ENCODE measurements around the gene TIAM1.

Gene TIAM1

GRCh38 chr21:31343680-31344480 is at the start of gene TIAM1:
TSS of gene TIAM1 (minus strand) at chr21:31344261. CDS start at chr21:31266972, 77,289 bp downstream.
- Histone ChIP-seq H3K9ac (peak within 1 kb of the TSS in 10 of 11 experiments; percentile 25 to 74 (median 57); a peak in 17 of 22 replicates), H3K36me3 (peaks cover 0 to 4% (median 2%) of the 10 kb centered on the region in 11 experiments; a peak in 6 of 22 replicates), H3K4me2 (peak within 1 kb of the TSS; percentile 67 to 97 (median 90)), H3K4me3 (peak within 1 kb of the TSS; percentile 38 to 72 (median 56)), H3K4me1 (peaks cover 13 to 57% (median 24%) of the 10 kb centered on the region in 10 experiments), H4K20me1 (peaks cover 0 to 62% (median 14%) of the 10 kb centered on the region in 11 experiments; a peak in 12 of 22 replicates), H3K27ac (peak within 1 kb of the TSS in 5 of 11 experiments; percentile 50 to 72 (median 64); a peak in 10 of 22 replicates), H3K27me3 (peaks cover 8 to 48% (median 41%) of the 10 kb centered on the region in 11 experiments; a peak in 21 of 22 replicates), H3K9me3 (replicated peaks in 1 of 11) (no peaks in the 10 kb centered on the region)
- no peak for TF ChIP-seq Cebpa-rat (IDR thresholded peaks at IDR 0.05)

DNA sequence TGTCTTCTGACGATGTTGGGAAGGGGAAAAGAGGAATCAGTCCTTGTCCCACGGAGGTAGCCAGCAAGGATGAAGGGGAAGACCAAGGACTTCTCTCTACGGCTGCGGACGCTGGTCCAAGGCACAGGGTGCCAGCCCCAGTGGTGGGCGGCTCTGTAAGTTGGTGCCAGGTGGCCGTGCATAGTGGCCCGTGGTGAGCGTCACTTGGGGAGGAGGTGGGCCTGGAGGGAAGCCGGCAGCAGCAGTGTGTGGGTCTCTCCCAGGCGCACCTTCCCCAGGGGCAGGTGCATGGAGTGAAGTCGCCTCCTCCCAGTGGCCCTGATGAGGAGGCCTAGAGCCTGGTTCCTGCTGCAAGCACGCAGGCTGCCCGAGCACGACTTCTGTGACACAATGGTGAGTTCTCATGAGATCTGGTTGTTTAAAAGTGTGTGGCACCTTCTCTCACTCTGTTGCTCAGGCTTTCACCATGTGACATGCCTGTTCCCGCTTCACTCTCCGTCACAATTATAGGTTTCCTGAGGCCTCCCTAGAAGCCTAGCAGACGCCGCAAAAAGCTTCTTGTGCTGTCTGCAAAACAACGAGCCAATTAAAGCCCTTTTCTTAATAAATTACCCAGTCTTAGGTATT is 43.6 kb upstream of the TIAM1 start:
- no peak overlapping the region for H3K4me3 ChIP-seq
- H3K27ac ChIP-seq = no peak overlapping the region
- no peaks in the 10 kb centered on the region for H3K27me3 ChIP-seq

DNA sequence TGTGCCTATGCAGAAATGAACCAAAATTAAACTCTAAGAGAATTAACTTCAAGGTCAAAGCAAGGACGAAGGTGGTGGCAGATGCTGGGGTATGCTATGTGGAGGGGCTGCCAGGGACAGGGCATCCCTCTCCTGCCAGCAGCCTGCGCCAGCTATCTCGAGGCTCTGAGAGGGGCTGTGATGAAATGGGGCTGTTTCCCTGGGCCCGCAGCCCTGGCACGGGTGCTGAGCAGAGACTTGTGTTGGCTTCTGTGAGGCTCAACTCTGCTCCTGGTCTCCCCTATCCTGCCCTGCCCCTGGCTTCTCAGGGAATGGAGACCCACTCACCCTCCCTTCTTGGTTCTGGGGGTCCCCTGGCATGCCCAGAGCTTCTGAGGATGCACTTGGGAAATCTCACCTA is 41.9 kb upstream of the TIAM1 start:
- Histone ChIP-seq H3K36me3 (peaks cover 0 to 5% (median 0%) of the 10 kb centered on the region in 11 experiments; a peak in 1 of 22 replicates), H3K9ac (no peak overlapping the region), H3K4me2 (no peak overlapping the region), H3K4me3 (no peak overlapping the region), H3K9me3 (replicated peaks in 1 of 11) (no peaks in the 10 kb centered on the region; a peak in 1 of 22 replicates), H3K27ac (no peak overlapping the region), H3K4me1 (no peaks in the 10 kb centered on the region), H4K20me1 (0 out of 22 replicates have a peak, but pooled peaks cover 0 to 6% (median 0%) of the 10 kb centered on the region in 11 experiments), H3K27me3 (no peaks in the 10 kb centered on the region)
- no peak for TF ChIP-seq Cebpa-rat (IDR thresholded peaks at IDR 0.05)

More for the DNA sequence above, 43.6 kb upstream of the TIAM1 start:
- H3K4me1 ChIP-seq = no peaks in the 10 kb centered on the region
- H3K9me3 ChIP-seq (replicated peaks in 1 of 11) = peaks cover 0 to 6% (median 2%) of the 10 kb centered on the region in 11 experiments; a peak in 9 of 22 replicates
- H3K4me2 ChIP-seq = no peak overlapping the region
- no peak for TF ChIP-seq Cebpa-rat (IDR thresholded peaks at IDR 0.05)
- no peak overlapping the region for H3K9ac ChIP-seq
- H4K20me1 ChIP-seq = 0 out of 22 replicates have a peak, but pooled peaks cover 0 to 6% (median 0%) of the 10 kb centered on the region in 11 experiments
- H3K36me3 ChIP-seq = peaks cover 0 to 5% (median 0%) of the 10 kb centered on the region in 11 experiments; a peak in 1 of 22 replicates

DNA sequence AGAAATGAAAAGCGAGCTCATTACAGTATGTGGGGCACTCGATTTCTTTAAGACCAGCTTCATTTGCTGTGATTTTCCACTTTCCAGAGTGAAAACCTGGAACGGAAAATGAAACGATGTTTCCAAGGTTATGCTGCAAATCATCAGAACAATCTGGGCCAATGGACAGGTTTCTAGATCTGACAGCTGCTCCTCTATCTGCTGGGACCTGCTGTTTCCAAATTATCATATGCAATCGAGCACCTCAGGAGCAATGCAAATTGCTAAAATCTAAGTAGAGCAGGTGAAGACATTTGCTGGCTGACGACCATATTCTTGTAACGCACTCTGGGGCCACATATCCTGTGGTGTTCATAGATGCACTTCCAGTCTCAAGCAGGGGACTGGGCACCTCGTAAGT is 39.7 kb upstream of the TIAM1 start:
- TF ChIP-seq Cebpa-rat (IDR thresholded peaks at IDR 0.05) = no peak
- no peak overlapping the region for H3K27ac ChIP-seq
- peaks cover 0 to 6% (median 0%) of the 10 kb centered on the region in 11 experiments; a peak in 1 of 22 replicates for H3K9me3 ChIP-seq (replicated peaks in 1 of 11)
- H3K4me2 ChIP-seq = no peak overlapping the region
- H3K4me1 ChIP-seq = no peaks in the 10 kb centered on the region
- H3K36me3 ChIP-seq = peaks cover 0 to 5% (median 0%) of the 10 kb centered on the region in 11 experiments; a peak in 1 of 22 replicates
- no peak overlapping the region for H3K4me3 ChIP-seq
- 0 out of 22 replicates have a peak, but pooled peaks cover 0 to 6% (median 0%) of the 10 kb centered on the region in 11 experiments for H4K20me1 ChIP-seq
- H3K27me3 ChIP-seq = no peaks in the 10 kb centered on the region
- H3K9ac ChIP-seq = no peak overlapping the region

DNA sequence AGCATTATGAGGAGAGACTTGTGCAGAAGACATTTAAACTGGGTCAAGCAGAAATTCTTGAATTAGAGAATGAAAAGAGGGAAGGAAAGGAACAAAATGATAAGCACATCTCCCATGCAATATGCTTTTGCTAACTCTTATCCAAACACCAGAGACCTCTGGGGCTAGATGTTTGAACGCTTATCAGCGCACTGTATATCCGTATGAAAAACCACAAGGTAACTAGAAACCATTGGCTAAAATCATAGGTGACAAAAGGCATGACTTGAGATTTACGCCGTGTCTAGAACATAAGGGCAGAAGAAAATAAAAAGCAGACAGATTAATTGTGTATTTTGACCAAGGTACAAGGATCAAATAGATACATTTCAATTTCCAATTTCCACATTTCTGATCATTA is 38.0 kb upstream of the TIAM1 start:
- no peak overlapping the region for H3K4me3 ChIP-seq

GRCh38 chr21:31376301-31376700 is 32.2 kb upstream of the TIAM1 start:
- no peak overlapping the region for H3K4me3 ChIP-seq
- peaks cover 0 to 3% (median 0%) of the 10 kb centered on the region in 11 experiments; a peak in 1 of 22 replicates for H4K20me1 ChIP-seq
- no peak for TF ChIP-seq Cebpa-rat (IDR thresholded peaks at IDR 0.05)
- peaks cover 0 to 3% (median 0%) of the 10 kb centered on the region in 11 experiments; a peak in 1 of 22 replicates for H3K36me3 ChIP-seq
- H3K27me3 ChIP-seq = no peaks in the 10 kb centered on the region
- H3K27ac ChIP-seq = no peak overlapping the region
- H3K9ac ChIP-seq = no peak overlapping the region
- H3K4me1 ChIP-seq = no peaks in the 10 kb centered on the region
- no peak overlapping the region for H3K4me2 ChIP-seq
- peaks cover 0 to 6% (median 3%) of the 10 kb centered on the region in 11 experiments; a peak in 3 of 22 replicates for H3K9me3 ChIP-seq (replicated peaks in 1 of 11)

More for the DNA sequence above, 38.0 kb upstream of the TIAM1 start:
- H4K20me1 ChIP-seq = 0 out of 22 replicates have a peak, but pooled peaks cover 0 to 6% (median 0%) of the 10 kb centered on the region in 11 experiments
- no peaks in the 10 kb centered on the region for H3K4me1 ChIP-seq
- H3K27me3 ChIP-seq = no peaks in the 10 kb centered on the region
- H3K9me3 ChIP-seq (replicated peaks in 1 of 11) = peaks cover 0 to 6% (median 0%) of the 10 kb centered on the region in 11 experiments; a peak in 1 of 22 replicates
- no peak overlapping the region for H3K4me2 ChIP-seq
- TF ChIP-seq Cebpa-rat (IDR thresholded peaks at IDR 0.05) = no peak
- no peak overlapping the region for H3K9ac ChIP-seq
- H3K36me3 ChIP-seq = peaks cover 0 to 5% (median 0%) of the 10 kb centered on the region in 11 experiments; a peak in 1 of 22 replicates
- H3K27ac ChIP-seq = no peak overlapping the region

GRCh38 chr21:31374395-31374794 is 30.3 kb upstream of the TIAM1 start:
- no peak overlapping the region for H3K27ac ChIP-seq
- peaks cover 0 to 6% (median 2%) of the 10 kb centered on the region in 11 experiments; a peak in 3 of 22 replicates for H3K9me3 ChIP-seq (replicated peaks in 1 of 11)
- peaks cover 0 to 3% (median 0%) of the 10 kb centered on the region in 11 experiments; a peak in 1 of 22 replicates for H3K36me3 ChIP-seq
- H3K4me3 ChIP-seq = no peak overlapping the region
- no peak for TF ChIP-seq Cebpa-rat (IDR thresholded peaks at IDR 0.05)
- H4K20me1 ChIP-seq = peaks cover 0 to 3% (median 0%) of the 10 kb centered on the region in 11 experiments; a peak in 1 of 22 replicates
- no peaks in the 10 kb centered on the region for H3K4me1 ChIP-seq
- H3K27me3 ChIP-seq = no peaks in the 10 kb centered on the region
- no peak overlapping the region for H3K4me2 ChIP-seq
- H3K9ac ChIP-seq = no peak overlapping the region

DNA sequence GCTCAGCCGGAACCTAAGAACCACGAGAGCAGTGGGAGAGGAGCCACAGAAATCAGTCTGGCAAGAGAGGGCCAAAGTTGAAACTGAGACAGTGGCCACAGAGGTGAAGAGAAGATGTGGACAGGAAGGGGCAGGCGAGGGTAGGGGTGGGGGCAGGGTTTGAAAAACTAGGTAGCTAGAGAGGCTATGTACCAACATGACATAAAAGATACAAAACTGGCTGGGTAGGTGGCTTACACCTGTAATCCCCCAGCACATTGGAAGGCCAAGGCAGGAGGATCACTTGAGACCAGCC is 28.4 kb upstream of the TIAM1 start:
- Histone ChIP-seq H3K4me3 (no peak overlapping the region), H3K4me2 (no peak overlapping the region), H3K9ac (no peak overlapping the region), H3K27me3 (no peaks in the 10 kb centered on the region), H3K4me1 (no peaks in the 10 kb centered on the region; a peak in 1 of 20 replicates), H4K20me1 (peaks cover 0 to 3% (median 0%) of the 10 kb centered on the region in 11 experiments; a peak in 1 of 22 replicates), H3K36me3 (0 out of 22 replicates have a peak, but pooled peaks cover 0 to 3% (median 0%) of the 10 kb centered on the region in 11 experiments), H3K27ac (no peak overlapping the region), H3K9me3 (replicated peaks in 1 of 11) (peaks cover 0 to 6% (median 0%) of the 10 kb centered on the region in 11 experiments; a peak in 3 of 22 replicates)
- TF ChIP-seq Cebpa-rat (IDR thresholded peaks at IDR 0.05) = no peak

All from BLaER1 treated with 17β-estradiol and CSF1 and Interleukin-3, amounts not matched to agents 10 nM and 100 nM (cell line).